Bronchial epithelial cell (primary cell): ENCODE results near the gene CAPZA2. TPM values are rescaled to one million over a fixed set of nuclear protein-coding genes. Genes with fewer than 3 reads are reported as not detected.

Source experiments
- DNase-seq: peaks from one replicate; pipeline ENCODE4 v3.0.0-alpha.2; 2010; ENCODE audit warnings: low read depth
- FAIRE-seq: peaks from 2 replicates; lab custom pipeline; 2011; peaks lifted over from hg19 to GRCh38; lab: Jason Lieb, UNC
- H3K27me3 ChIP-seq: 2 replicates; pipeline ENCODE4 v1.5.1; 2011; ENCODE audit warnings: low read length; ENCODE audit not compliant: control insufficient read depth, insufficient read depth
- H3K36me3 ChIP-seq: 2 replicates; pipeline ENCODE4 v1.5.1; 2011; ENCODE audit warnings: low read length; ENCODE audit not compliant: control insufficient read depth, insufficient read depth
- H3K4me3 ChIP-seq: 2 replicates; pipeline ENCODE4 v1.5.1; 2011; ENCODE audit warnings: mild to moderate bottlenecking, low read depth, low read length, control low read depth
- total RNA-seq: library from RNA; depleted of rRNA; stranded (reverse); fragments of >200 nt; gene quantifications from 2 replicates; pipeline ENCODE4 v1.2.1, GENCODE V29; 2014
- TF ChIP-seq, protein P1 (sequence below): IDR thresholded peaks from 2 replicates; pipeline ENCODE4 v1.5.1; 2011; ENCODE audit warnings: mild to moderate bottlenecking, moderate library complexity, low read length, control low read depth, inconsistent platforms; ENCODE audit not compliant: insufficient read depth, severe bottlenecking

CAPZA2 gene
- total RNA-seq, 1 donor from 2014 or later, result 88.2 TPM

DNA sequence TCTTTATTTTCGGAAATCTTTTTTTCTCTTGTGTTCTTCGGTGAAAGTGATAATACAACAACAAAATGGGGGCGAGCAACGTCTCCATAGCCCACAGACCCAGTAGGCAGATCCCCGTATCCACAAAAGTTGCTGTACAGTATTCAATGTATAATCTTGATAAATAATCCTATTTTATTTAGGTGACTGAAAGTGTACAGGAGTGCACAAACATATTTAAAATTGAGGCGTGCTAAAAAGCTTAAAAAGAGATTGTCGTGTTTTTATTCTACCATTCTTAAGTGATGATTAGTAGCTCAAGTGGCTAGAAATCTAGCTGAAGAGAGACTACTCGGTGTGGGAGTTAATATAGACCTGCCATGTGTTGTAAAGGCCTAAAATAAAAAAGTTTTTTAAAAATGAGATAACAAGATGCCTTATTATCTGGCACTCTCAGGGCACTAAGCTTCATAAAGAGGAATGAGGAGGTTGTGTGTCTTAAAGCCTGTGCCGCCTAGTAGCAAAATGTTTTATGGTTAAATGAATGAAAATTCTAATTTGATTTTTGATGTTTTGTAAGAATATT is 1.6 kb downstream of the CAPZA2 start:
- DNase-seq, result no peak
- Histone ChIP-seq H3K27me3 (no peaks in the 10 kb centered on the region), H3K4me3 (peak overlapping the region; percentile 94), H3K36me3 (no peaks in the 10 kb centered on the region)
- FAIRE-seq, result no peak
- TF ChIP-seq, protein P1, sequence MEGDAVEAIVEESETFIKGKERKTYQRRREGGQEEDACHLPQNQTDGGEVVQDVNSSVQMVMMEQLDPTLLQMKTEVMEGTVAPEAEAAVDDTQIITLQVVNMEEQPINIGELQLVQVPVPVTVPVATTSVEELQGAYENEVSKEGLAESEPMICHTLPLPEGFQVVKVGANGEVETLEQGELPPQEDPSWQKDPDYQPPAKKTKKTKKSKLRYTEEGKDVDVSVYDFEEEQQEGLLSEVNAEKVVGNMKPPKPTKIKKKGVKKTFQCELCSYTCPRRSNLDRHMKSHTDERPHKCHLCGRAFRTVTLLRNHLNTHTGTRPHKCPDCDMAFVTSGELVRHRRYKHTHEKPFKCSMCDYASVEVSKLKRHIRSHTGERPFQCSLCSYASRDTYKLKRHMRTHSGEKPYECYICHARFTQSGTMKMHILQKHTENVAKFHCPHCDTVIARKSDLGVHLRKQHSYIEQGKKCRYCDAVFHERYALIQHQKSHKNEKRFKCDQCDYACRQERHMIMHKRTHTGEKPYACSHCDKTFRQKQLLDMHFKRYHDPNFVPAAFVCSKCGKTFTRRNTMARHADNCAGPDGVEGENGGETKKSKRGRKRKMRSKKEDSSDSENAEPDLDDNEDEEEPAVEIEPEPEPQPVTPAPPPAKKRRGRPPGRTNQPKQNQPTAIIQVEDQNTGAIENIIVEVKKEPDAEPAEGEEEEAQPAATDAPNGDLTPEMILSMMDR, result no peak

DNA sequence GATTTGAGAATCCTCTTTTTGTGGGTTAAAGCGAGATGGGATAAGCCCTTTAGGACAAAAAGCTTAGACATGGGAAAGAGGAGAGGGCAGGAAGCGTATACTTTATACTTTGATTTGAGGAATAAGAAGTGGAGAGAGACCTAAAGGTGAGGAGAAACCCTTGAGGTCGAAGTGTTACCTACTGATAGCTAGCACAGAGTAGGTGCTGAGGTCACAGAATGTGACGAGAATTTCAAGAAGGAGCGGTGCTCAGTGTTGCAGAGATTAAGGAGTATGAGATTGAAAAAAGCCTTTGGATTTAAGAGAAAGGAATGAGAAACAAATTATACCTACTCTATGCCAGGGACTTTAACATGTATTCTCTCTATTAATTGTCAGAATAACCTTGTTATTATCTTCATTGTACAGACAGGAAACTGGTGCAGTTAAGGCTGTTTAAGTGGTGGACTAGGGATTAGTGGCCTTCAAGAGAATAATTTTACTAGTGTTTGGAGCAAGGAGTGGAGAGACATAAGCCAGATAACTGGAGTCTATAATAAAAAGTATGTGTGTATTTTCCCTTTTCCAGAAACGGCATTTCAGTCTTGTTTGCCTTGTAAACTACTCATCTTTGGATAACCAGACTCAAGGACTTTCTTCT is 8.8 kb downstream of the CAPZA2 start:
- Histone ChIP-seq H3K36me3 (no peaks in the 10 kb centered on the region), H3K27me3 (no peaks in the 10 kb centered on the region), H3K4me3 (no peak overlapping the region)
- TF ChIP-seq, protein P1, result no peak
- DNase-seq (no peak), FAIRE-seq (no peak)

DNA sequence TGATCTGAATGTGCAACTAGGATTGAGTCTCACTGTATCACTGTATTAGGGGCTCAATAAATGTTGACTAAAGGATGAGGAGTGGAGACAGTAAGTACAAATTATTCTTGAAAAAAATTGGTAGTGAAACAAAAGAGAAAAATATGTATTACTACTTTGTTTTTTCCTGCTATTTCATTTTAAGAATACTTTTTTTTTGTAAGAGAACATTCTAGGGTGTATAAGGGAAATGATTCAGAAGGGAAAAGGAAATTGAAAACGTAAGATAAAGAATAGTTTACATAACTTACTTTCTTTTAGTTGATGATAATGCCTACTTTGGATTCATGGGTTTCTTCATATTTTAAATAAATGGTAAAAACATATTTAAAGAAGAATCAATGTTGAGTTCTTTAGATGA is 9.6 kb downstream of the CAPZA2 start:
- no peak for FAIRE-seq
- Histone ChIP-seq H3K36me3 (no peaks in the 10 kb centered on the region), H3K4me3 (no peak overlapping the region), H3K27me3 (no peaks in the 10 kb centered on the region)
- DNase-seq, result no peak
- TF ChIP-seq, protein P1, result no peak

DNA sequence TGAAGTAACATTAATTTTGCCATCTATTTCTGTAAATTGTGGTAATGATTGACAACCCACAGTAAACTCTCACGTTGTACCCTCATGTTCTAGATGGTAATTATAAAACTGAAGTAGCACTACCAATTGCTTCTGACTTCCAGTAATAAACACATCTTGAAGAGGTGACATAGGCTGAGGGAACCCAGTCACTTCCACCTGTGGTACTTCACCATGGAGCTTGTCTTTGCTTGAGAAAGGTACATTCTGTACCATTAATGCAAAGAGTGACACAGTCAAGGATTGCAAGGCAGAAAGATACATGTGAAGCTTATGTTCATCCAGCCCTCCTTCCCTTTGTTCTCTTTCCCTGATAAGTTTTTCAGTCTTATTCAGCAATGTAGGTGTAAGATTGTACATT is 11.2 kb downstream of the CAPZA2 start:
- Histone ChIP-seq H3K36me3 (peaks cover 1% of the 10 kb centered on the region), H3K27me3 (no peaks in the 10 kb centered on the region), H3K4me3 (no peak overlapping the region)
- FAIRE-seq, result no peak
- TF ChIP-seq, protein P1, result no peak
- DNase-seq, result no peak

DNA sequence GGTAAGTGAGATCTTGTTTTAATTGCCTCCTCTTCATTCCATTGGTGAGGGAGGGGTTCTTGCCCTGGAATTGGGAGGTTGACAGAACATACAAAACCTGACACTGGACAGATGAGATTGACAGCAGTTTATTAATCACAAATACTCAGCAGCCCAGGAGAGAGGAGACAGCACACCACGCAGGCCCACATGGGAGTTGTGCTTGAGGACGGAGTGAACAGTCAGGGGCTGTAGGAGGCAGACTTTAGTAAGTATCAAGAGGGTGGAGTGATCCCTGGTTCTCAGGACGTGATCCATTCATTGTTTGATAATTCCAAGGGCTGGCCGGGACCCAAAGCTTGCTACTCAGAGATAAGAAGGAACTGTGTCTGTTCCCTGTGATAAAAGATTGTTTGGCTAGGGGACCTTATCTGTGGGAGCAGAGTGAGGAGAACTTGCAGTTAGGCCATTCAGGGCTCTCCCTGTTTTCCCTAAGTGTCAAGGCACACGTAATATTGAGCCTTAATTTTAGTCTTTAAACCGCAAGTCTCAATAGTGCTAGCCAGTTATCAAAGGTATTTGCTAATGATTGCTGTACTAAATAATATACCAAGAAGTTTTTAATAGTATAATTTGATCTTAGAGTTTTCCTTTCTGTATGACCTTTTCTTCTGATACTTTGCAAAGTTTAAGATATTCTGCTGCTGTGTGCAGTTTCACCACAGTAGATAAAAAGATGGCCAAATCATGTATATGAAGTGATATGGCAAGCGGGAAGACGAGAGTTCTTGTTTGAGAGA is 14.5 kb downstream of the CAPZA2 start:
- no peak for FAIRE-seq
- peaks cover 1% of the 10 kb centered on the region for H3K36me3 ChIP-seq
- no peak for DNase-seq
- H3K4me3 ChIP-seq, result no peak overlapping the region
- TF ChIP-seq, protein P1, result no peak
- no peaks in the 10 kb centered on the region for H3K27me3 ChIP-seq
